ENCODE results near the gene HMCN1.

HMCN1 gene

DNA sequence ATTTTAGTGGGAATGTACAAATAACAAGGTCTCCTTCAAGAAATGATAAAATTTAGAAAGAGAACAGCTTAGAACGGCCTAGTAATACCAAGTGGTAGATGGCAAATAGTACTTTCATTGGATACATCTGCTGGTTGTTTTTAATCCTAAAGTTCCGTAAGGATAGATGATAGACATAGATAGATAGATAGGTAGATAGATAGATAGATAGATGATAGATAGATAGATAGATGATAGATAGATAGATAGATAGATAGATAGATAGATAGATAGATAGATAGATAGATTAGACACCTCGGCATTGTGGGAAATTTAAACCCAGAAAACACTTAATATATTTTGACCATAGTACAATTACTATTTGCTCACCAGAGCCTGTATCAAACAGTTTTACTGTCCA, 352.4 kb downstream of the HMCN1 start:
- no peak for DNase-seq (ENCODE audit: low read depth in 2 of 2)

GRCh38 chr1:186089940-186090339, 355.7 kb downstream of the HMCN1 start:
- no peak for DNase-seq (ENCODE audit: low read depth in 2 of 2)

GRCh38 chr1:186091222-186091720, 357.1 kb downstream of the HMCN1 start:
- no peak for DNase-seq (ENCODE audit: low read depth in 2 of 2)

DNA sequence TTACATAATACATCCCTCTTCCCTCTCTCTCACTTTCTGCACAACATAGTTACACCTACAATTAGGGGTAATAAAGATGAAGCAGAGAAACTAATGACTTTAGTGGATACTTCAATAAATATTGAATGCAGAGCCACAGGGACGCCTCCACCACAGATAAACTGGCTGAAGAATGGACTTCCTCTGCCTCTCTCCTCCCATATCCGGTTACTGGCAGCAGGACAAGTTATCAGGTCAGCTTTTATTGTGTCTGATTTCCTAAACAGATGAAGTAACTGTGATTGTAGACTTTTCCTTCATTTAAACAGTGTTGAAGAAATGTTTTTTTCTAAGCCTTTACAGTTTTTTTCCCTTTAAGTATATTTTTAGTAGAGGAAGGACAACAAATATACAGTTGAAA, 359.2 kb downstream of the HMCN1 start:
- DNase-seq (ENCODE audit: low read depth in 2 of 2): no peak

DNA sequence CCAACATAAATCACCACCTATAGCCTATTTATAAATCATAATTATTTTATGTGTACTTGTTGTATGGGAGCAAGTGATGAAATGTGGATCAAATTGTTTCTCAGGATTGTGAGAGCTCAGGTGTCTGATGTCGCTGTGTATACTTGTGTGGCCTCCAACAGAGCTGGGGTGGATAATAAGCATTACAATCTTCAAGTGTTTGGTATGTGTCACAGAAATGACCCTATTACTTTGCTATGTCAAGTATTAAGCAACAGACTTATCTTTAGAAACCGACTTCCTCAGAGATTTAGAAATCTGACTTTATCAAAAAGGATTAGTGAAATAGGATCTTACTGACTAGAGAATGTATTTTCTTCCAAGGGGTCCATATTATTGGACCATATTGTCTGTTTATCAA, 360.0 kb downstream of the HMCN1 start:
- no peak for DNase-seq (ENCODE audit: low read depth in 2 of 2)

DNA sequence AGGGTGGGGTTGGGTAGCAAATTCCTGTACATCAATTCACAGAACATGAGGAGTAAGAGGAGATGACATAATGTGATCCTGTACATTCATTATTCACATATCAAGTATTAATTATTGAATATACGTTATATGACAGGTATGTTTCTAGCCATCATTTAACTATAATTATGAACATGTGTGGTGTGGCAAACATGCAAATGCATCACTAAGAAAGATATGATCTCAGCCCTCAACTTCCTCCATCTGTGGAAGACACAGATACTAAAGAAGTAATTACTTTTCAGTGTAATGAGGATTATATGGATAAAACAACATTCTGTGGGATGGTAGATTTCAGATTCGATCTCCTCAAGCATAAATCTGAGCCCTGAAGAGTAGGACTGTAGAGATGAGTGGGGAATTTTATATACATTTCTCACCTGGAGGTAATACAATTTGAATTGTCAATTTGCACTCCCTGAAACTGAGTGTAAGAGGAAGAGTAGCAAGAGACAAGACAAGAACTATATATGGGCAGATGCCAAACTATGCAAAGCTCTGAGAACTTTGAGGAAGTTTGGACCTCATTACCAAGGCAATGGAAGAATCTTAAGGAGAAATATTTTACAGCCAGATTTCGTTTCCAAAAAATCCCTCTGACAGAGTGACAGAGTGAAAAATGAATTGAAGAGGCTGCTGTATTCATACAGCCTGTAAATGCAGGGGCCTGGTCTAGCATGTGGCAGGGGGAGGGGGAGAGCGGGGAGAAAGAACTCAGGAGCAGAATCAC, 365.3 kb downstream of the HMCN1 start:
- no peak for DNase-seq (ENCODE audit: low read depth in 2 of 2)

- no peak for DNase-seq (ENCODE audit: low read depth in 2 of 2)
These were observed 367.9 kb downstream of the HMCN1 start for GRCh38 chr1:186102107-186102506.

GRCh38 chr1:186102547-186103148, 368.5 kb downstream of the HMCN1 start:
- no peak for DNase-seq (ENCODE audit: low read depth in 2 of 2)

DNA sequence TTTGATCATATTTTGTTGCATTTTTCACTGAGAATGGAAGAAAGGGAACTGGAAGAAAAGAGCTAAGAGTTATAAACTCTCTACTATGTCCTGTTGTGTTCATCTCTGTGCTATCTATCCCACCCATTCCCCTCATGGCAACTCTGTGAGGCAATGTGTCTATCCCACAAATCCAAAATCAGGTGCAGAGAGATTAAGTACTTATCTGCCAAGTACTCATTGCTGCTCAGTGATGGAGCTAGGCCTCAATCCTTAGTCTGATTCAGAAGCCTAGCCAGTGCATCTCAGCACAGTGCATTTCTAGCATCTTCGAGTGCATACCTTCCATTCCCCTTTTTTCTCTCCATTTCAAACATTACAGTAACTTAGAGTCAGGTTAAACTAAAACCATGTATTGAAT, 370.3 kb downstream of the HMCN1 start:
- DNase-seq (ENCODE audit: low read depth in 2 of 2): no peak

- no peak for DNase-seq (ENCODE audit: low read depth in 2 of 2)
These were observed 378.1 kb downstream of the HMCN1 start for GRCh38 chr1:186112280-186112679.

DNA sequence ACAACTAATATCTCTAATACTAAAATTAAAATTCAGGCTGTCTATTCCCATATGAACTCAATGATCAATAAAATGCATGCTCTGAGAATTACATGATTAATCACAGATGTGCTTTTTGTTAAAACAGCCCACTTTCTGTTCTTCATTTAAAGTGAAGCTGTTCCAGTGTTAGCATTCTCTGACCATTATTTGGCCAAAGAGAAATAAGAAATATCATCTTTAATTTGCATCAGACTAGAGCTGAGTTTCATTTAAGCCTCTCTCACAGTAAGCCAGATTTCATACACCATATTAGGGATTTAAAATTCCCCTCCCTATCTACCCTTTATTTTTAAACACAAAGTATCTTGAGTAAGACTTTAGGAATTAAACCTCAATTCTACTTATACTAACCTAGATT, 379.3 kb downstream of the HMCN1 start:
- no peak for DNase-seq (ENCODE audit: low read depth in 2 of 2)

DNA sequence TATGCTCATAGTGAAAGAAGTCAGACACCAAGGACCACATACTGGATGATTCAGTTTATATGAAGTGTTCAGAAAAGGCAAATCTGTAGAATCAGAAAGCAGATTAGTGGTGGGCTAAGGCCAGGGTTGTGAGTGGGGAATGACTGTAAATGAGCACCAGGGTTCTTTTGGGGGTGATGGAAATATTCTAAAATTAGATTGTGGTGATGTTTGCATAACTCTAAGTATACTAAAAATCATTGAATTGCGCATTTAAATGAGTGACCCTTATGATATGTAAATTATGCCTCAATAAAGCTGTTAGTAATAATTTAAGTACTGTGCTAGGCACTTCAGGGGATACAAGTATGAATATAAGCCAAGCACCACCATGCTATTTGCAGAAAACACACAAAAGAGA, 384.5 kb downstream of the HMCN1 start:
- no peak for DNase-seq (ENCODE audit: low read depth in 2 of 2)

DNA sequence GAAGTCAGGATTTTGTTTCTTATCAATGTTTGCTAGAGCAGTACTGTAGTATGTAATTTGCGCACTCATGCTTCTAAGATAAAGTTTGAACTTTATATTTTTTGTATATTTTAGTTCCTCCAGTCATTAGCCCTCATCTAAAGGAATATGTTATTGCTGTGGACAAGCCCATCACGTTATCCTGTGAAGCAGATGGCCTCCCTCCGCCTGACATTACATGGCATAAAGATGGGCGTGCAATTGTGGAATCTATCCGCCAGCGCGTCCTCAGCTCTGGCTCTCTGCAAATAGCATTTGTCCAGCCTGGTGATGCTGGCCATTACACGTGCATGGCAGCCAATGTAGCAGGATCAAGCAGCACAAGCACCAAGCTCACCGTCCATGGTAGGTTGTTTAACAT, 388.6 kb downstream of the HMCN1 start:
- DNase-seq (ENCODE audit: low read depth in 2 of 2): no peak

- DNase-seq (ENCODE audit: low read depth in 2 of 2): no peak
These were observed 390.8 kb downstream of the HMCN1 start for GRCh38 chr1:186125035-186125434.

DNA sequence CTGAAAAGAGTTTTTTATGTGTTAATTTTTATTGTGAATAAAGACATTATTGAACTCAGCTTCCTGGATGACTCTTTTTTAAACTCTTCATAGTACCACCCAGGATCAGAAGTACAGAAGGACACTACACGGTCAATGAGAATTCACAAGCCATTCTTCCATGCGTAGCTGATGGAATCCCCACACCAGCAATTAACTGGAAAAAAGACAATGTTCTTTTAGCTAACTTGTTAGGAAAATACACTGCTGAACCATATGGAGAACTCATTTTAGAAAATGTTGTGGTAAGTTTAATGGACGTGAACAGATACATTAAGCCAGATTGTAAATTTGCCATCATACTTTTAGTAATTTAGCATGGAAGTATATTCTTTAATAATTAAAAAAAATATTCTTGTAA, 391.3 kb downstream of the HMCN1 start:
- DNase-seq (ENCODE audit: low read depth in 2 of 2): no peak

DNA sequence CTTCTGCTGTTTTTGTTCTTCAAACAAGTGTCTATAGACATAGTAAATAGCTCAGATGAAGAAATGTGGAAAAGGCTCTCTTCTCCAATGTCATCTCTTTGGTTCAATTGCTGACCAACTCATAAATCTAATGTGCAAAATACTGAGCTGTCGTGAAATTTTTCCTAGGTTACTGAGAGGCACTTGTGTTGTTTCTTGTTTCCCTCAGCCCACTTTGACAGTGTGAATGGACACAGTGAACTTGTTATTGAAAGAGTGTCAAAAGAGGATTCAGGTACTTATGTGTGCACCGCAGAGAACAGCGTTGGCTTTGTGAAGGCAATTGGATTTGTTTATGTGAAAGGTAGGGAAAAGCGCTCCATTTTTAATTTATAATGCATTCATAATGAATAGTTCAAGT, 395.6 kb downstream of the HMCN1 start:
- no peak for DNase-seq (ENCODE audit: low read depth in 2 of 2)

DNA sequence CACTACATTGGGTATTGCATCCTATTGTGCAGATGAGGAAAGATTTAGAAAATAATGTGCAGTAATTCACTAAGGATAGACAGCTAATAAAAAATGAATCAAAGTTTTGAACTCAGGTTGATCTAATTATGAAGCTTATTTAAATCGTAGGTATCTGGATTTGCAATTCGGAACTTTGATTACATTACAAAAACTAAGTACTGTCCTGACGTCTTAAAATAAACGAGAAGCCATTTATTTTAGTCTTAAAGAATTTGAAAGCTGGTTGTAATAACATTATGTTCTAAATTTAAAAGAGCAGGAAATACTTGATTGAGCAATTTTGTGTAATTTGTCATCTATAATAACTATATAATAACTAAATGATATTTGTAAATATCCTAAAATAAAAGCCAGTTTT, 404.9 kb downstream of the HMCN1 start:
- DNase-seq (ENCODE audit: low read depth in 2 of 2): no peak

DNA sequence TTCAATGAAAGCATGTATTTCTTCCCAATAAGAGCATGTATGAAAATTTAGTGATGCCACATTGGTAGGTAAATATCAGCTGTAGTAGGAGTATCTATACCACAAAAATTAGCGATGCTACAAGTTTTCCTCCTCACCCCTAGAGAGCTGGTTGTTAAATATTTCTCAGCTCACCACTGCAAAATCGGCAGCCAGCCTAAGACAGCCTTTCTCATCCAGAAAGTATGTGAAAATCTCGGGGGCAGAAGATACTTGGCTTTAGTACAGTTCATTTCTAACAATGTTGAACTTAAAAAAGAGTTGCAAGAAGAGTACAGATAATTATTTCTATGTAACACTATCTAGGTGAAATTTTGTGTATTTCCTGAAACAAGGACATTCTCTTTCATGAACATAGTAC, 405.5 kb downstream of the HMCN1 start:
- DNase-seq (ENCODE audit: low read depth in 2 of 2): no peak

DNA sequence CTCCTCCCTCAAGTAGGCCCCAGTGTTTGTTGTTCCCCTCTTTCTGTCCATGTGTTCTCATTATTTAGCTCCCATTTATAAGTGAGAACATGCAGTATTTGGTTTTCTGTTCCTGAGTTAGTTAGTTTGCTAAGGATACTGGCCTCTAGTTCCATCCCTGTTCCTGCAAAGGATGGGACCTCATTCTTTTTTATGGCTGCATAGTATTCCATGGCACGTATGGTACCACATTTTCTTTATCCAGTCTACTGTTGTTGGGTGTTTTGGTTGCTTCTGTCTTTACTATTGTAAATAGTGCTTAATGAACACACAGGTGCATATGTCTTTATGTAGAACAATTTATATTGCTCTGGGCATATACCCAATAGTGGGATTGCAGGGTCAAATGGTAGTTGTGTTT, 408.0 kb downstream of the HMCN1 start:
- DNase-seq (ENCODE audit: low read depth in 2 of 2): no peak

- DNase-seq (ENCODE audit: low read depth in 2 of 2): no peak
These were observed 408.7 kb downstream of the HMCN1 start for GRCh38 chr1:186142916-186143315.

DNA sequence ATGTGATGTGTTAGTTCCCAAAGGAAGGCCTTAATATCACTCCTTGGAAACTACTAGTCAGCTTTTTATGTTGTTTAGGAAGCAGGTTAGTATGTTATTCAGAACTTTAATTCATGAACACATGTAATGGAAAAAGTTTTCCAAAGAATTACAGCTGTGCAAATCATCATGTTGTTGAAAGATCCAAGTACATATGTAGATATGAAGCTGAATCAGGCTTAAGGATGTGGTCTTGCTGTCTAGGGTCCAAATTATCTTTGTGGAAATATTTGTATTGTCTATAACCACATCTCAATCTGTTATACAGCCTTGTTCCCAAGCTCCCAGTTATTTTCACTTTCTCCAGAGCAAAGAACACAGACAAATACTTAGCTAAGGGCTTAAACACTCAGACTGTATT, 409.3 kb downstream of the HMCN1 start:
- DNase-seq (ENCODE audit: low read depth in 2 of 2): no peak

DNA sequence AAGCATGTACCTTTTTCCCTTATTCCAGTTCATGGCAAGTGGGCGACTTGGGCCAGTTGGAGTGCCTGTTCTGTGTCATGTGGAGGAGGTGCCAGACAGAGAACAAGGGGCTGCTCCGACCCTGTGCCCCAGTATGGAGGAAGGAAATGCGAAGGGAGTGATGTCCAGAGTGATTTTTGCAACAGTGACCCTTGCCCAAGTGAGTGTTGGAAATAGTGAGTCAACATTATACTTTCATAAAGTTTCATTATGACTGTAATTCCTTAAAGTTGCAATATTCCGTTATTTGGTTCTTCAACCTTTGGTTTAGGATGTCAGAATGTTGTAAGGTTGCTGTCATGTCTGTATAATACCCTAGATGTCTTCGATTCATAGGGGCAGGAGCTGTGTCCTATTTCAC, 410.3 kb downstream of the HMCN1 start:
- DNase-seq (ENCODE audit: low read depth in 2 of 2): no peak

- DNase-seq (ENCODE audit: low read depth in 2 of 2): no peak
These were observed 412.8 kb downstream of the HMCN1 start for GRCh38 chr1:186146974-186147373.

GRCh38 chr1:186149591-186149990, 415.4 kb downstream of the HMCN1 start:
- no peak for DNase-seq (ENCODE audit: low read depth in 2 of 2)

All from stimulated activated CD4-positive, alpha-beta T cell treated with anti-CD3 and anti-CD28 coated beads, Interleukin-15, amount 100 ng/mL, for 48 hours (primary cell).